NCI-H82 treated with DMSO at 0.1 percent for 48 hours (cell line): ENCODE data around the gene KDM4C.
A peak's percentile ranks its signal among the peaks of the same experiment; 100 is the strongest.

ENCODE experiments used
- DNase-seq: peaks from one replicate; lab custom pipeline; 2025; ENCODE audit not compliant: unreplicated experiment; lab: John Stamatoyannopoulos, UW

KDM4C gene

DNA sequence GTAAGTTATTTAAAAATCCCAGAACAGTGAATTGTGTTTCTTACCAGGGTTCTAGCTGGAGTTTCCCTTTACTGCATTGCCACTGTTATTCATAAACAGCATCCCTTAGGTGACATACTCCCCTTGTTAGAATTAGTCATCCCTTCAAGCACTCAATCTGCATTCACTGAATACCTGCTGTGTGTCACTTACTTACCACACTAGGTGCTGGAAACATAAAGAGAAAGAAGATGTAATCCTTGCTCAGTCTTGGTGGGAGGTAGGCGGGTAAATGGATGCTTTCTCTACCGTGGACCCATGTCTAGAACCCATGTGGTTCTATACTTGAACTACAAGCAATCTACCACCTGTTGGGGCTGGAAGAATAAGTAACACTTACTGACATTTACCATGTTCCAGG lies 371.6 kb downstream of the KDM4C start:
- DNase-seq = no peak

DNA sequence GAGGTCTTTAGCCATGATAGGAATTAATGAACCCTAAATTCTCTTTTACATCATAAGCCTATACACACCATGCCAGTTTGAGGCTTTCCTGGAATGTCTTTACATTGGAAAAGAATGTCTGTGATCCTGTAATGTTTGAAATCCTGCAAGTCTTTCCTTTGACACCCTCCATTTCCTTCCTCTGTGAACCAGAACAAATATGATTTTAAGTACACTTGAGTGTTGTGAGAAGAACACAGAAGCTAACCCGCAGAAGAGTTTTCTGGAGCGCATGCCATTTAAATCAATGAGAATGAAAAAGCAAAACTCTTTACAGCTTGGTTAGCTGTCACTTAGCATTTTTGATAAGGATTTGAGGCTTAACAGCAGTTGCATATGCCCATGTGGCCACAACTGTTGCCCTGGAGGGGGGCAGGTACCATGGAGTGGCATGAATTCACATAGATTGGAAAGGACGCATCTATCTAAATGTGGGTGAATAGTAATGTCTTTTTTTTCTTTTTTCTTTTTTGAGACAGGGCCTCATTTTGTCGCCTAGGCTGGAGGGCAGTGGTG lies 372.6 kb downstream of the KDM4C start:
- no peak for DNase-seq

DNA sequence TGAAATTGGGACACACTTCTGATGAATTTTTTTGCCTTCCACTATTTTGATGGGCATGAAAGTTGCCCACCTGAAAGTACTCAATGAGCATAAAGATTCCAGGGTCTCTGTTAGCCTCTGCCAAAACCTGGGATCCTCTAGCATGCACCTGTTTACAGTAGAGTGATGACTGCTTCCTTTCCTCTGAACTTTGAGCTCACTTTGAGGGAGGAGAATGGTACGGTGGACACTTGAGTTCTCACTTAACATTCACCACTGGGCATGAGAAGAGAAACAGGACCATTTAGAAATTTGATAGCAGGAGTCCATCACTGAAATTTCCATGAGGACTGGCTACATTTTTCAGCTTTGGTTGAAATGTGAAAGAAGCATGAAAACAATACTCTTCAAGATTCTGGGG lies 374.8 kb downstream of the KDM4C start:
- no peak for DNase-seq

DNA sequence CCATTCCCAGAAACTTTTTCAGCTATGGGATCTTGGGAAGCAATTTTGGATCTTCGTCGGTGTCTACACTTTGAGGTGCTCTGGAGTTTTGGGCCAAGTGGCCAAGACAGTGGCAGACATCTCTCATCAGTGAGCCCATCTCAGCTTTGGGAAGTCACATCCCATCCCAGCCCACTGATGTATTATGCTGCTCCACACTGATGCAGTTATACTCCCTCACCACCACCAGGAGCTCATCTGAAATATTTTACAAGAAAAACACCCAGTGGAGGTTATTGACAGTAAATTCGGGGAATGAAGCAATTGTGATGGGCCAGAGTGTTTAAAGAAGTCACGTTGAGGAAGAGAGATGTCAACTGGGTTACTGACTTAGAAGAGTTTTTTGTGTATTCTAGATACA lies 378.0 kb downstream of the KDM4C start:
- no peak for DNase-seq

DNA sequence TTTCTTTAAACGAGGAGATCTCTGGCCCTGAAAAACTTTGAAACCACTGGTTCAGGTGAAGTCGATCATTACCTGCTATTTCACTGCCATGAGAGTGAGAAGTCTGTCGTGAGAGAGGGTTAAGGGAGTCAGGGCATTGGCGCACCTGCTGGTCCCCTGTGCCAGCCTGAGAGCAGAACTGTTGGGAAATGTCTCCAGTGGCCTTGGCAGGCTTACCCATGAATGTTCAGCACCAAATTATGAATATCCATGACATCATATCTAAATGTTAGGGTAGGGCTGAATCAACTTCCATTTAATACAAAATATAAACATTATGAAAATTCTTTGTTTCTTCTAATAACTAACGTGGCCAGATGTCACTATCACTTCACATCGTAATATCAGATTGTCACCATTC lies 379.3 kb downstream of the KDM4C start:
- DNase-seq = no peak

DNA sequence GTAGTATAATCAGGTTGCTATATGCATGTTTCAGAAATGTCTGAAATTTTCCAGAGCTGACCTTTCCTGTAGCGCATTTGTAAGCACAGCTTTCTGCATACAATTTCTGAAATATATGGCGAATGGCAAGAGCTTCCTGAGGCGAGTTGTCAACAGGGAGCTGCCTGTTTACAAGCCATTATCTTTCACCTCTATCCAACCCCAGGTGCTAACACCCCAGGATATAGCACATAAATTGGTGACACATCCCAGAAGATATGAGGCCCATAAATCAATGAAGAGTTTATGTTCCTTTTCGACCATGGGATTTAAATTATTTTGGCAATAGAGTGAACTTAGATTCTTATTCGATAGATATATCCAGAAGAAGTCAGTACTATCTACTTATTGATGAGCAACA lies 379.8 kb downstream of the KDM4C start:
- no peak for DNase-seq

DNA sequence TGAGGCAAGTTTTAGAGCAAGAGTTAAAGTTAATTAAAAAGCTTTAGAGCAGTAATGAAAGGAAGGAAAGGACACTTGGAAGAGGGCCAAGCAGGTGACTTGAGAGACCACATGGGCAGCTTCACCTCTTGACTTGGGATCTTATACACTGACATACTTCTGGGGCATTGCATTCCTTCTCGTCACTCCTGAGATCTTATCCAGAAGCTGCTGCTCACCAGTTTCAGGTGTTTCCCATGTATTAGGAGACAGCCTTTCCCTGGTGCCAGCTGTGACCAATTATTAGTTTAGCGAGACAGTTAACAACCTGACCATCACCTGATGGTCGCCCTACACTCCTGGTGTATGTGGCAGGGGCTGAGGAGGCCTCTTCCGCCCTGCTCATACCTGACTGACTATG lies 382.1 kb downstream of the KDM4C start:
- DNase-seq = no peak

DNA sequence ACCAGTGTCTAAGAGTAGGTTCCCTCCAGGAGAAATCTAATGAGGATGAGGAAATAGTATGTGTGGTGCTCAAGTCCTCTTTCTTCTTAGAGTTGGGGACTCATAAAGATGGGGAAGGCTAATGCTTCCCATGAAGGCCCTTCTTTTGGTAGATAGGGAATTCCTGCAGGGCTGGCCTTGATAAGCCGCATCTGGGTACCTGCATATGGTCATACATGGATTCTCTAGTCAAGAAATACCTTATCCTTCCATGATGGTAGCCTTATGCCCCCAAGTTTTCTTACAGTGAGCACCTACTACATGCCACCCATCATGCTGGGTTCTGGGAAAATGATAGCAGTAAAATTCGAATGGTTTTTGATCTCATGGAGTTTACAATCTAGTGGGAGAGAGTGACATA lies 382.6 kb downstream of the KDM4C start:
- DNase-seq = no peak

DNA sequence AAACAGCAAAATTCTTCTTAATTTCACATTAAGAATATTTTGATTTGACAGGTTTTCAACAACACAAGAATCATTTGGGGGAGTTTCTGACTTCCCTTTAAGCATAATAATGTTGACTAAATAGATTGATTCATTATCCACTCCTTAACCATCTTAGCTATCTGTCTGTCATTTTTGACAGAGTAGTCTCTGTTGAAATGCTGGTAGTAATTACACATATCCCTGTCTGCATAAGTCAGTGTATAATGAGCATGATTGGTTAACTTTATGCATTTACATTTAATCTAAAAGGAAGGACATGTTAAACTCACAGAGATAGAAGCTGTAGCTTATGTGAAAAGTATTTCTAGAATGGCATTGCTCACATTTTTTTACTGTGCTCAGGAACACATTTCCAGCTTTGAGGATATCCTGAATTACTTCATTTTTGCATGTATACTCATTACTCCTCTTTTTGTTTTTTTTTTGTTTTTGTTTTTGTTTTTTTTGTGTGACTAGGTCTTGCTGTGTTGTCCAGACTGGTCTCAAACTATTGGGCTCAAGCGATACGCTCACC lies 385.9 kb downstream of the KDM4C start:
- DNase-seq = no peak

DNA sequence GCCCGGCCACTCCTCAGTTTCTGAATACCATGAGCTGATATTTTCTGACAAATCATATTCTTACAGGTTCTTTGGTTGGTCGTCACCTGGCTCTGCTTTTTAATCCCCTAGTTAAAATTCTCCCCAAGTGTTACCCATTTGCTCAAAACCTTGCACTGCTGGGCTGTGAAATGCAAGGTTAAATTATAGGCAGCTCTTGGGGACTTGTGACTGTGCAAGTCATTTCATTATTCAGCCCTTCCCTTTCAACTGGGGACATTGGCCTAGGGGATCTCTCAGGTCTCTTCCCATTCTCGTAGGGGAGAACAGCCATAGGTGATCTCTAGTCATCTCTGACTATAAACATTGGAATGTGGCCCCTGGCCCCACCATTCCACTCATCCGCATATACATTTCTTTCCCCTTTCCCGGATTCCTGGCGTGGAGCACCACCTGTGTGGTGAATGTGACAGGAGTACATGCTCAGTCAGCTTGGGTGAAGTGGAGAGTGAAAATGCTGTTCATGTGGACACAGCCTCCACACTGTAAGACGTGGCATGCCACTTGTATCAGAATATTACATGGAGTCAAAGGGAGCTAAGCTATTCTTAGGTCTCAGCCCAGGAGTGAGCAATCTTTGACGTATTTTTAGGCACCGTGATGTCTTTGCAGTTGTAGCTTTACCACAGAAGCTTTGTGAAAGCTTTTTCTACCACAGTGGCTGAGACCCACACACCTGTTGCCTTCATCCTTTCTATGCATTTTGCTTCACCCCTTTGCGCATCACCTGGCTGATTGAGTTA lies 386.7 kb downstream of the KDM4C start:
- no peak for DNase-seq

DNA sequence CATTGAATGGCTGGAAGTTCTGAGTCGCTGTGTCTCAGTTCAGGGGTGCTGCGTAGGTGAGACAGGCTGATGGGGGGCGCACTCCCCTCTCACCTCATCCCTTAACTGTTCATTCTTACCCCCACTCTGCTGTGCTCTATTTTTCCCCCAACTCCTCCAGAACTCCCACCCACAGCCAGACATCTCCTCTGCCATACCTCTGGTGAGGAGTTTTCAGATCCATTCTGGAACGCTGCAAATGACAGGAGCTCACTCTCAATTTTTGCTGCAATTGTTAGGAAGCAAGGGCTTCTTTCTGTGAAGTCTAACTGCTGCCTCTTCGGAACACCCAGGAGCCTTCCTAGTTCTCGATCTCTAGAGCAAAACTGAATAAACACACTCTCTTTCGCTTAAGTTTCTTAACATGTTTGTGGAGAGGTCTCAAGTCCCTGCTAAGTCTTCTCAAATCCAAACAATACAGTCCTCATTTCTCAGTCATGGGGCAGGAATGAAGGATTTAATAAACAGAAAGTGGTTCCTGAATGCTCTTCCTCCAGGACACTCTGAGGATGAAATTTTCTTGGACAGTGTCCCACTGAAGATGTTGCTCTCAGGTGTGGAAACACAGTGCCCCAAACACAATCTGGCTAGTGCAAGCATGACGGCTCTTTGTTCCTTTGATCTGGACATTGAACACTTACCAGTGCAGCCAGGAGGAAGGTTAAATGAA lies 387.7 kb downstream of the KDM4C start:
- DNase-seq = no peak

DNA sequence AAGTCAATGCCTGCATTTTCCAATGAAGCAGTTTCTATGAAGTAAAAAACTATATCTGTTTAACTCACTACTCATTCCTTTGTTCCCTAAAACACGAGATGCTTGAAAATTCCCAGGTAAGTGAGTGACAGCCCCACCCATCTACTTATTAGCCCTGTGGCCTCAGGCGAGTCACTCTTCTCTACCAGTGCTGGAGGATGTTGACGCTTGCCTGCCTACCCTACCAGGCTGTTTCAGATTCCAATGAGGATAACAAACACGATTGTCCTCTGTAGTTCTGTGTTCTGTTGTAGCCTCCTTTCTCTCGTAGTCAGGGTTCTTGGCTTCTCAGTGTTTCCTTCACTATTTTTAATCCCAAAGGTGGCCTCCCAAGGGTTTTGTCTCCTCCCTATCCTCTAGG lies 388.8 kb downstream of the KDM4C start:
- no peak for DNase-seq

DNA sequence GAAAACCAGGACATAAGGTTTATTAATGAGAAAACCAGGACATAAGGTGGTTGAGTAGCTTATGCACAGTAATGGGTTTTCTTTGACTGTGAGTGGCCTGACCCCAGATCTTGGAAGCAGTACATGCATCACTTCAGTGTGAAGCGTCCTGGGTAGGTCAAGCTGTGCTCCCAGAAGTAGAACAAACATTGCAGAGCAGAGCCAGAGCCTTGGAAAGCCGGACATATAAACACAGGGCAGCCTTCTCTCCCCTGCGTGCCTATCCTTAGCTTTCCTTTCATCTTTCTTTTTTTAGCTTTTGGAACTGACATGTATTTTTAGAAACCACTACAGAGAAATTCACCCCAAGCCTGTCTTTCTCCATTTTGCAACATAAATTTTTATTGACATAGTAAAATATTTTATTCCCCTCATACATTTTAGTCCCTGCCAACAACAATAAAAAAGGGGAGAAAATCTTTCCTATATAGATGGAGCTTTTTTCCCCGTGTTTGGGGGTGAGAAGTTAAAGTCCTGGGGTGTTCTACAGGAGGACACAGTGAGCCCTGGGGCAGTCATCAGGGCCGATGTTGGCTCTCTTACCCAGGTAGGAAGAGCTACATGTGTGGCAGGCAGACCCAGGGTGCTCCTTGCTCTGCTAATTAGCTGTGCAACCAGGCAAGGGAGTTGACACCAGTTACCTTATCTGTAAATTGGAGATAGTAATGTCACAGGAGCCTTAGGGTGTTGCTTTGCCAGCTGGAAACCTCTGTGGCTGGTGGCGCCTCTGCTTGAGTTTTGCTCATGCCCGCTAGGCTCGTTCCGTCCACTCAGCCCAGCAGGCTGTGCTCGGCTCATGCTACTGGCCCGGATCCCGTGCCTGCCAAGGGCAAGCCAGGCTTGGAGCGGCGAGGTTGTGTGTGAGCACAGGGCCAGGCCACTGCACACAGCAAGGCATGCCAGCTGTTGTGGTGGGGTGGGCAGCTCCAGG lies 389.6 kb downstream of the KDM4C start:
- DNase-seq = no peak

DNA sequence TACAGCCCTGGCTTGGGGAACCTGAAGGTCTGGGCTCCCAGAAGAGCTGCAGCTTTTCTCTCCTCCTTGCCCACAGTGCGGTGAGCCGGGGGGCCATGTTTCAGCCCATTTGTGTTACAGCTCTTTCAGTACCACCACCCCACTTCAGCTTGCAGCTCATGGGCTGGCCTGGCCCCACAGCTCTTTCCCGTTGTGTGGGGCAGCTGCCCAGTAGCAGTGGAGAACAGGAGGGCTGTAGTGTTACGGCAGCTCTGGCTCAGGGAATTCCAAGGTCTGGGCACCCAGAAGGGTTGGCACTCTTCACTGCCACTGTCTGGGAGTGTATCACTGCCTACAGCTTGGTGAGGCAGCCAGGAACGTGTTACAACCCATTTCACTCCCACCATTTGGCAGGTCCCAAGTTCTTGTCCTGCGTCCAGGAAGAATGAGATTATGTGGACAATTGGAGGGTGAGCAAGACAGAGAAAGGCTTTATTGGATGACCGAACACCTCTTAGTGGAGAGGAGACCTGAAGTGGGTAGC lies 390.5 kb downstream of the KDM4C start:
- DNase-seq = no peak

DNA sequence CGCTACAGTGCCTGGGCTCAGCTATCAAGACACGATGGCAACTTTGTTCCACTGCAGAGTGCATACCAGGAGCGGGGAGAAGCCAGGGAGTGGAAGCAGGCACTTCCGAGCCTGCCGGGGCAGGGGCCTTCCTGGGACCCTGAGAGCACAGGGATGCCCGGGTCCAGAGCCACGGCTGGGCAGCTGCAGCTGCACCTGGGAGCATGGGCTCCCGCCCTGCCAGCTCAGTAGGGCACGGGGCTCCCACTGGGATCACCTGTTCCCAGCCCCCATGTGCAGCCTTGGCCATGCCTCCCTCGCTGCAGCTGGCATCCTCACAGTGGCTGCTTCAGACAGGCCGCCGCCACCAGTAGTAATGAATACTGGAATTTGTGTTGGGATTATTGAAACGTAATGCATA lies 391.5 kb downstream of the KDM4C start:
- no peak for DNase-seq

DNA sequence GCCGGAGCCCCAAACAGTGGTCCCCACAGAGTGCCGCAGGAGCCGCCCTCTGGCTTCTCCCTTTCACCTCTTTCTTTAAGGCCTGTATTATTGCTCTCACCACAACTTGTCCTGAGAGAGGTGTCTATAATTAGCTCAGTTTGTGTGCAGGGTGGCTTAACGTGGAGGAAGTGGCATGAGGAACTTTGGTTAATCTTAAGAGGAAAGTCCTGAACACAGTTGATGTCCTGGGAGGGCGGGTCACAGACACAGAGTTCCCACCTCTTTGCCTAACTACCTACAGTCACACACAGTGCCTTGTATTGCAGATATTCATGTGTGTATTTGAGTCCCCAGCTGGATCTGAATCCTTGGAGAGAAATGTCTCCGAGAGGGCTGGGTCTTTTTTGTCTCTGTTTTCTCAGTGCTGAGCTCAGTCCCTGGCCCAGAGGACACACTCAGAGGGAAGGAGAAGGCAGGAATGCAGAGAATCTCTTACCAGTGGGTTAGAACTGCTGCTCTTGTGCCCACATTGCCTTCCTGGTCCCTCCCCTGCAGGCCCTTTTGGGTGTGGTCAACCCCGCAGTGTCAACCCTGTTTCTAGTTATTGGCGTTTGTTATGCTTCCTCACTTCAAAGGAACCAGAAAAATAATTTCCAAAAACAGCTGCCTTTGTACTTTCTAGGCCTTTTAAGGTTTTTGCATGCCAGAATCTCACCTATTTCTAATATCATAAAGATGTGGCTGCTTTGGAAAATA lies 392.5 kb downstream of the KDM4C start:
- no peak for DNase-seq

DNA sequence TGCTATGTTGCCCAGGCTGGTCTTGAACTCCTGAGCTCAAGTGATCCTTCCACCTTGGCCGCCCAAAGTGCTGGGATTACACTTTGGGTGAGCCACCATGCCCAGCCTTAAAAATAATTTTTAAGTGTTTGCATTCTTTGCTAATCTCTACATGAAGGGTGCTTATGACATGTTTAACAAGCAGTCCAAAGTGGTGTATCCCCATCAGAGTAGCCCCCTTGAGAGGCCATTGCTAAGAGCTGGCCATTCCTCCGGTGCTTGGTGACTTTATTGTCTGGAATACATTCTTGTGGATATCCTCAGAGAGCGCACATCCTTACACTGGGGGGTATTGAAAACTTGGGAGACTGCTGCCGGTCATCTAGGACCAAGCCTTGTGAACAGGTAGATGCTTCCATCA lies 395.4 kb downstream of the KDM4C start:
- no peak for DNase-seq

DNA sequence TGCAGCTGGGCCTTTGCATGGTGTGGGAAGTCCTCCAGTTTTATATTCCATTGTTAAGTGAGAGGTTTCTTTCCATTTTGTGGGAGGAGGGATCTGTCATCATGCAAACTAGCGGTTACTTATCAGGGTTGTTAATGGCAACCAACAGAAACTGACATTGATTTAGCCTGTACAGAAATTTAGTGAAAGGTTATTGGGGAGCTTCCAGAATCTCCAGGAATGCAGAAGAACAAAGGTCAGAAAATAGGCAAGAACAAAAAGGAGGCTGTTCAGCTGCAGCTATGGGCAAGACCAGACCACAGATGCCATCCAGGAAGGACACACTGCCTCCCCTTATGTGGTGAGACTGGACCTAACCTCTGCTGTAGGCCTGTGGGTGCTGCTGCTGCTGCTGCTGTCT lies 395.8 kb downstream of the KDM4C start:
- no peak for DNase-seq

DNA sequence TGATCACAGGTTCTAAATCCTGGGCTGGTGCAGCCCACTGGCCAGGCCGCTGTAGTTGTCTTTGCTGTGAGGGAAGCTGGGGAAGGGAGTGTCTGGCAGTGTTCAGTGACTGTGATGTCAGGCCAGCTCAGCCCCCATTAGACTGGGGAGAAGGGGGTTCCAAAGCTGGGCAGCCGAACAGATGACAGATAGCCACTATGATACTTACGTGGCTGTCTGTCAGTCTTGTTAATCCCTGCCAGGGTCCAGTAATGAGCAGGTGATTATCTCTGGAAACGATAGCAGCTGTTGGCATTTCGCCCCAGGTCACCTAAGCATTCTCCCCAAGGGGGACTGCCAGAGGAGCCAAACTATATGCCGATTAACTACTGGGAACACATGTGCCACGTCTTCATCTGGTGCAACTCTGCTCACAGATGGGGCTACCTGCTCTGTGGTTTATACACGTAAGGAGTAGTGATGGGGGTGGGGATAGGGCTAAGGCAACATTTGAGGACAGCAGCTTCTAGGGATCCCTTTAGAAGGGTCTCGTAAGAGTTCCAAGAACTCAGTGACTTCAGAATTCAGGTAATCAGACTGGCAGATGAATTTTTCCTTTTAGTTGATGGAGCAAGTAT lies 396.3 kb downstream of the KDM4C start:
- peak; percentile 53 for DNase-seq

DNA sequence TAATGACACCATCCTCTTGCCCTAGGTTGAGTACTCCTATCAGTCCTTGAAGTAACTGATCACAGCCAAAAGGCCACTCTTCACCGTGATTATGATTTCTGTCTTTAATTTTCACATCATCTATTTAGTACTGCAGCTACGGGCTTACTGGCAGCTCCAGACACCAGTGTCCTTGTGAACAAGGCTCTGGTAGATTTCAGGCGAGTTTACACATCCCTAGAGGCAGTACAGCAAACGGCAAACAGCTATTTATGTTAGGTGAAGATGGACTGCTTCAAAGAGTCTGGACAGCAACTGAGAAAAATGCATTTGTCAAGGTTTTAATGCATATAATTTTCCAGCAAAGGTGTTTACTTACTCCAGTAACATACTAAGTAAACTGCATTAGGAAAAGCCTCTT lies 396.9 kb downstream of the KDM4C start:
- DNase-seq = no peak
